Loucy (cell line): ENCODE results near the gene CREB3L4.

Source experiments
- H2AFZ ChIP-seq: fragments of 200-600 bp; sonication (generic); 2 replicates; pipeline ENCODE4 v1.6.0; 2016; ENCODE audit warnings: antibody characterized with exemption, mild to moderate bottlenecking, low read length, moderate library complexity
- H3F3A ChIP-seq: fragments of 200-600 bp; 2 replicates; pipeline ENCODE4 v1.6.0; 2016; ENCODE audit warnings: antibody characterized with exemption, low read depth, mild to moderate bottlenecking
- H3K27me3 ChIP-seq: fragments of 200-600 bp; sonication (generic); 2 replicates; pipeline ENCODE4 v1.6.1; 2014; ENCODE audit warnings: low read length, mild to moderate bottlenecking; ENCODE audit not compliant: insufficient read depth, poor library complexity, severe bottlenecking
- H3K36me3 ChIP-seq: fragments of 200-600 bp; sonication (generic); 2 replicates; pipeline ENCODE4 v1.6.1; 2016; ENCODE audit warnings: low read length; ENCODE audit not compliant: insufficient read depth
- H3K4me1 ChIP-seq: fragments of 200-600 bp; sonication (generic); 2 replicates; pipeline ENCODE4 v1.5.1; 2014; ENCODE audit warnings: low read length, mild to moderate bottlenecking; ENCODE audit not compliant: insufficient read depth, poor library complexity, severe bottlenecking
- H3K4me2 ChIP-seq: fragments of 200-600 bp; sonication (generic); 2 replicates; pipeline ENCODE4 v1.6.0; 2014; ENCODE audit warnings: antibody characterized with exemption, low read length, low read depth, mild to moderate bottlenecking; ENCODE audit not compliant: poor library complexity, severe bottlenecking
- H3K4me3 ChIP-seq: fragments of 200-600 bp; sonication (generic); 2 replicates; pipeline ENCODE4 v1.5.1; 2014; ENCODE audit warnings: low read length, mild to moderate bottlenecking, mixed read lengths; ENCODE audit not compliant: poor library complexity, severe bottlenecking
- H3K79me2 ChIP-seq: fragments of 200-600 bp; sonication (generic); 2 replicates; pipeline ENCODE4 v1.6.1; 2014; ENCODE audit warnings: low read length; ENCODE audit not compliant: insufficient read depth
- H3K9ac ChIP-seq: fragments of 200-600 bp; sonication (generic); 2 replicates; pipeline ENCODE4 v1.6.0; 2014; ENCODE audit warnings: mild to moderate bottlenecking, low read depth, low read length, moderate library complexity; ENCODE audit not compliant: poor library complexity, severe bottlenecking
- H3K9me2 ChIP-seq: fragments of 200-600 bp; sonication (generic); replicated peaks from 2 replicates; pipeline ENCODE4 v1.6.1; 2016; ENCODE audit warnings: low read depth, low read length, mixed read lengths
- H3K9me3 ChIP-seq: fragments of 200-600 bp; sonication (generic); 2 replicates; pipeline ENCODE4 v1.6.1; 2014; ENCODE audit warnings: mild to moderate bottlenecking, antibody characterized with exemption, low read length, low read depth; ENCODE audit not compliant: insufficient read depth
- H4K20me1 ChIP-seq: fragments of 200-600 bp; sonication (generic); 2 replicates; pipeline ENCODE4 v1.6.0; 2014; ENCODE audit warnings: antibody characterized with exemption, low read length, mild to moderate bottlenecking; ENCODE audit not compliant: insufficient read depth, poor library complexity, severe bottlenecking
- CTCF ChIP-seq: fragments of 200-600 bp; sonication (generic); conservative IDR thresholded peaks from 2 replicates; pipeline ENCODE4 v1.5.1; 2014; ENCODE audit warnings: mild to moderate bottlenecking, antibody characterized with exemption, low read length
- EZH2phosphoT487 ChIP-seq: fragments of 200-600 bp; IDR thresholded peaks from 2 replicates; pipeline ENCODE4 v1.6.1; 2018; ENCODE audit warnings: antibody characterized with exemption, mild to moderate bottlenecking, moderate library complexity, borderline replicate concordance

CREB3L4 gene

GRCh38 chr1:153945795-153946621 is 21.7 kb upstream of the CREB3L4 start:
- Histone ChIP-seq H3K4me1 (peaks cover 21% of the 10 kb centered on the region), H2AFZ (peak overlapping the region; percentile 65), H3K79me2 (peaks cover 37% of the 10 kb centered on the region)

GRCh38 chr1:153946622-153947241 is 21.0 kb upstream of the CREB3L4 start, which contains the start of gene DENND4B:
DENND4B (minus strand) TSS chr1:153946718; CDS start chr1:153944374, 2,344 bp downstream.
- H3K79me2 ChIP-seq = peaks cover 39% of the 10 kb centered on the region
- H3F3A ChIP-seq = no peaks in the 10 kb centered on the region
- peak within 1 kb of the TSS; percentile 91 for H3K4me2 ChIP-seq
- peaks cover 21% of the 10 kb centered on the region for H3K4me1 ChIP-seq
- H3K9me3 ChIP-seq = no peaks in the 10 kb centered on the region
- H4K20me1 ChIP-seq = peaks cover 25% of the 10 kb centered on the region
- H3K9ac ChIP-seq = peak within 1 kb of the TSS; percentile 91
- no peaks in the 10 kb centered on the region for H3K27me3 ChIP-seq
- peak within 1 kb of the TSS; percentile 85 for H3K4me3 ChIP-seq
- H3K36me3 ChIP-seq = peaks cover 46% of the 10 kb centered on the region; the same call in 1 of the 2 replicates
- H3K9me2 ChIP-seq = no peaks in the 10 kb centered on the region
- TF ChIP-seq EZH2phosphoT487 = no peak
- TF ChIP-seq CTCF = peak; percentile 71
- peak within 1 kb of the TSS; percentile 65 for H2AFZ ChIP-seq

More at GRCh38 chr1:153945795-153946621, 21.7 kb upstream of the CREB3L4 start:
- H3K4me3 ChIP-seq = peak overlapping the region; percentile 85
- TF ChIP-seq CTCF (no peak), EZH2phosphoT487 (no peak)
- H3K27me3 ChIP-seq = no peaks in the 10 kb centered on the region
- H3K4me2 ChIP-seq = peak overlapping the region; percentile 91
- no peaks in the 10 kb centered on the region for H3F3A ChIP-seq
- no peaks in the 10 kb centered on the region for H3K9me2 ChIP-seq
- peaks cover 25% of the 10 kb centered on the region for H4K20me1 ChIP-seq
- peak overlapping the region; percentile 91 for H3K9ac ChIP-seq
- no peaks in the 10 kb centered on the region for H3K9me3 ChIP-seq
- H3K36me3 ChIP-seq = peaks cover 46% of the 10 kb centered on the region; the same call in 1 of the 2 replicates

- Histone ChIP-seq H3K4me1 (peaks cover 27% of the 10 kb centered on the region), H2AFZ (no peak overlapping the region), H3K9me3 (no peaks in the 10 kb centered on the region), H3K27me3 (no peaks in the 10 kb centered on the region), H4K20me1 (peaks cover 28% of the 10 kb centered on the region), H3K9me2 (no peaks in the 10 kb centered on the region), H3K79me2 (peaks cover 41% of the 10 kb centered on the region), H3K36me3 (peaks cover 53% of the 10 kb centered on the region; the same call in 1 of the 2 replicates), H3K4me2 (no peak overlapping the region), H3F3A (no peaks in the 10 kb centered on the region), H3K4me3 (no peak overlapping the region), H3K9ac (no peak overlapping the region)
- TF ChIP-seq EZH2phosphoT487 = no peak
- TF ChIP-seq CTCF = no peak
Observed at GRCh38 chr1:153951183-153951582, 16.5 kb upstream of the CREB3L4 start.
